ENCODE measurements around the gene XXYLT1.
A peak's percentile ranks its signal among the peaks of the same experiment; 100 is the strongest.

The XXYLT1 gene

GRCh38 chr3:195106418-195106906 is 164.5 kb downstream of the XXYLT1 start:
- DNase-seq (ENCODE audit: low read depth): peak; percentile 53
- peak overlapping the region; percentile 33 for H3K4me3 ChIP-seq (ENCODE audit: control insufficient read depth, low read depth, low read length)
- peak; percentile 61 for TF ChIP-seq CTCF (conservative IDR thresholded peaks at IDR 0.05; ENCODE audit: control insufficient read depth, insufficient read depth, low read depth, low read length)

DNA sequence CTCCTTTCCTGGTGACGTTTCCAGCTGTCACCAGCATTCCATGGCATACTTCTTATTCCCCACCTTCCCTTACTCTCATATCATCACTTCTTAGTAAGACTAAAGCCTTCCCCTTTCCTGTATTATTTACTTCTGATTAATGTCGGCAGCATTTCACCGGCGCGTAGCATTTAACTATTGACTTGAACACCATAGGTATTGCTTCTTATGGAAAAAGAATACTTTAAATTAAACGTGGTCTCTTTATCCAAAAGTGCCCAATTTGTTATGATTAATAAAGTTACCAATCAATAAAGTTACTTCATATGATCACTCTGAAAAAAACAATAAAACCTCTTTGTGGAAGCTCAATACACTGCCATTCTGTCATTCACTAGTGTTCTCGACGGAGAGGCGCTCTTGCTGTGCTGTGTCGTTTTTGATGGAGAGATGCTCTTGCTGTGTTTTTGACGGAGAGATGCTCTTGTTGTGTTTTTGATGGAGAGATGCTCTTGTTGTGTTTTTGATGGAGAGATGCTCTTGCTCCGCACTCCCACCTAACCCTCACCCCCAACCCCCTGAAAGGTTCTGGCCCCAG is 165.0 kb downstream of the XXYLT1 start:
- H3K4me3 ChIP-seq (ENCODE audit: control insufficient read depth, low read depth, low read length): peak overlapping the region; percentile 33

GRCh38 chr3:195105389-195105788 is 165.6 kb downstream of the XXYLT1 start:
- TF ChIP-seq CTCF (conservative IDR thresholded peaks at IDR 0.05; ENCODE audit: control insufficient read depth, insufficient read depth, low read depth, low read length): no peak
- H3K4me3 ChIP-seq (ENCODE audit: control insufficient read depth, low read depth, low read length): no peak overlapping the region
- no peak for DNase-seq (ENCODE audit: low read depth)

More for the DNA sequence above, 165.0 kb downstream of the XXYLT1 start:
- no peak for TF ChIP-seq CTCF (conservative IDR thresholded peaks at IDR 0.05; ENCODE audit: control insufficient read depth, insufficient read depth, low read depth, low read length)
- no peak for DNase-seq (ENCODE audit: low read depth)

DNA sequence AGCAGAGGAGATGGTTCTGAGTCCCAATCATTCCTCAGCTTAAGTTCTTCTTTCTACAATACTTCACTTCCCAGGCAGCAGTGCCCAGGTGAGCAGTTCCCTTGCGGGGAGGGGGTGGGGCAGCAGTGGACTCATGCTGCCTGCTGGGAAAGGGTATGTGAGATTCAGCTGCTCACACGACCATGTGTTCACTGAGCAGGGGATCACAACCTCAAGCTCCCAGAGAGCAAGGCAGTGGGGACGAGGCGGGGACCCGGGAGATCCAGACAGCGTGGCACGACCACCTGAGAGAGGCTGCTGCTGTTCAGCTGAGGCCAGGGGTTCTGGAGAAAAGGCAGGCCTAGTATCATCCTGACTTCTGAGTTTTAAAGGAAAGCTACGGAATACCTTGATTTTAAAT is 166.6 kb downstream of the XXYLT1 start:
- H3K4me3 ChIP-seq (ENCODE audit: control insufficient read depth, low read depth, low read length): no peak overlapping the region
- TF ChIP-seq CTCF (conservative IDR thresholded peaks at IDR 0.05; ENCODE audit: control insufficient read depth, insufficient read depth, low read depth, low read length): no peak
- DNase-seq (ENCODE audit: low read depth): no peak

DNA sequence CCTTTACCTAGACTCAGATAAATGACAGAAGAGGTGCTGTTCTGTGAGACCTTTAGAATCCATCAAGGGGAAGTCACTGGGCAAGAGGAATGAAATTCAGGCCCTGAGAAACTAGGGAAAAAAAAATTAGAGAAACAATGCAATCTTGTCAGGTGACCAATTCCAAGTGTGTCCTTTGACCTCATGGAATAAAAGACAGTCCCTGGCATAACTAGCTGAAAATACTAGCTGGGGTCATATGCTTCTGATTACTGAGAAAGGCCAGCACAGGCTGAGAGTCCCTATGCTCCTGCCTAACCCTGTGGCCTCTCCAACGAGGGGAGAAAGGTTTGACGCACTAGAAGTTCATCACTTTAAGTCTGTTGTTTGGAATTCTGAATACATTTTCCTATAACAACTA is 167.3 kb downstream of the XXYLT1 start:
- peak; percentile 38 for DNase-seq (ENCODE audit: low read depth)
- no peak for TF ChIP-seq CTCF (conservative IDR thresholded peaks at IDR 0.05; ENCODE audit: control insufficient read depth, insufficient read depth, low read depth, low read length)
- H3K4me3 ChIP-seq (ENCODE audit: control insufficient read depth, low read depth, low read length): no peak overlapping the region

DNA sequence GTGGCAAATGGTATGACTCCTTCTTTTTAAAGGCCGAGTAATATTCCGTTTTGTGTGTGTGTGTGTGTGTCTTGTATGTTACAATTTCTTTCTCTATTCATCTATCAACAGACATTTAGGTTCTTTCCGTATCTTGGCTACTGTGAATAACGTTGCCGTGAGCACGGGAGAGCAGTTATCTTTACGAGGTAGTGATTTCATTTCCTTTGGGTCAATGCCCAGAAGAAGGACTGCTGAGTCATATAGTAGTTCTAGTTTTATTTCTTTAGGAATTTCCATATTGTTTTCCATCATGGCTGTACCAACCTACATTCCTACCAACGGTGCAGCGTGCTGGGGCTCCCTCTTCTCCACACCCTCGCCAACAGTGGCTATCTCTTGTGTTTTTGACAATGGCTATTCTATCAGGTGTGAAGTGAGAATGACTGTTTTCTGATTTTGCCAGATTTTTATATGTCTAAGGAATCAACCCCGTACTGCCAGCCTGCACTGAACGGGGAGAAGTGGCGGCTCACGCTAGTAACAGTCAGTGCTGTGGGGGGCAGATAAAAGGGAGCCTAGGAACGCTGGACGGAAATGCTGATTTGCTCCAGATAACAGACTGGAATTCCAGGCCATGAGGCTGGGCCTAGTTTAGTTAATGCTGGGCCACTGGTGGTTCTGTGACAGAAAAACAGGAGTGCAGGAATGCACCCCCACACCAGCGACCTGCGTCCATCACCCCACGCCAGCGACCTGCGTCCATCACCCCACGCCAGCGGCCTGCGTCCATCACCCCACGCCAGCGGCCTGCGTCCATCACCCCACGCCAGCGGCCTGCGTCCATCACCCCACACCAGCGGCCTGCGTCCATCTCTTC is 168.1 kb downstream of the XXYLT1 start:
- no peak overlapping the region for H3K4me3 ChIP-seq (ENCODE audit: control insufficient read depth, low read depth, low read length)
- DNase-seq (ENCODE audit: low read depth): peak; percentile 93
- TF ChIP-seq CTCF (conservative IDR thresholded peaks at IDR 0.05; ENCODE audit: control insufficient read depth, insufficient read depth, low read depth, low read length): no peak

Measured in fibroblast of mammary gland (primary cell).